Measurements from ENCODE around the gene U2AF1L4.

The U2AF1L4 gene

GRCh38 chr19:35745328-35746086 lies at the start of gene U2AF1L4, which contains the start of gene PSENEN:
TSS of gene U2AF1L4 (minus strand) at chr19:35745418. CDS start at chr19:35745391, 27 bp downstream.
TSS of gene PSENEN (plus strand) at chr19:35745651. CDS start at chr19:35745931, 280 bp downstream.
- peak within 1 kb of the TSS; percentile 99 for H3K27ac ChIP-seq (ENCODE audit: low read depth, low read length)

DNA sequence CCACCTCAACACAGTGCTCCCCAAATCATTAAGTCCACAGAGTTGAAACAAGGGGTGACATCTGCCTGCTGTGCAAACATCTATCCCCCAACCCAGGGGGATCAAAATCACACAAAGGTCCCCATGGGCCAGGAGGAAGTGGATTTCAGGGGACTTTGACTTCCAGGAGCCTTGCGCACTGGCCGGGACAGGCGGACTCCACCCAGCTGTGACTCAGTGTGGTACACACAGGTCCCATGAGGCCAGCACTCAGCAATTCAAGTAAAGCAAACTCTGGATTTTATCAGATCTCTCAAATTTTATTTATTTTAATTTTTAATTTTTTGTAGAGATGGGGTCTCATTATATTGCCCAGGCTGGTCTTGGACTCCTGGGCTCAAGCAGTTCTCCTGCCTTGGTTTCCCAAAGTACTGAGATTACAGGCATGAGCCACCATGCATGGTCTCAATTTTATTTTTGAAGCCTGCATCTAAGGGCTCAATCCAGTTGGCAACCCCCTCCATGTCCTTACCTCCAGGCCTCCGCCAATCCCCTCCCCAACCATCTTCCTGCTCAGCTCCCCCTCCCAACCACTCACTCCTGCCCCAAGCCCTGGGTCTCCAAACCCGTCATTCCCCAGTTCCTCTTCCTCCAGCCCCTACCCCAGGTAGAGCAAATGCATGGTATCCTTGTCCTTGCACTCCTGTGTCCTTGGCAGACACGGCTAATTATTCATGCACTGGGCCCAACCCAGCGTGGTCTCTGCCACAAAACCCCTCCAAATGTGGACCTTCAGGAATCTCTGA lies 48.4 kb upstream of the U2AF1L4 start:
- Histone ChIP-seq H3K27me3 (ENCODE audit: control insufficient read depth in 5 of 5, insufficient read depth in 4 of 5, low read length in 5 of 5) (peaks cover 14 to 22% (median 17%) of the 10 kb centered on the region in 5 donors), H3K27ac (ENCODE audit: low read depth, low read length) (no peak overlapping the region), H3K4me1 (ENCODE audit: control insufficient read depth in 5 of 5, insufficient read depth in 5 of 5, low read length in 5 of 5) (peaks cover 0 to 3% (median 2%) of the 10 kb centered on the region in 5 donors), H3K9me3 (ENCODE audit: control insufficient read depth in 5 of 5, low read length in 5 of 5) (no peaks in the 10 kb centered on the region), H3K36me3 (ENCODE audit: control insufficient read depth in 5 of 5, insufficient read depth in 5 of 5, low read length in 5 of 5) (no peaks in the 10 kb centered on the region), H3K4me3 (ENCODE audit: low read depth in 1 of 5, low read length in 5 of 5) (no peak overlapping the region), H3K9ac (ENCODE audit: low read length in 5 of 5) (no peak overlapping the region)

More at GRCh38 chr19:35745328-35746086, at the start of gene U2AF1L4, which contains the start of gene PSENEN:
- peaks cover 0 to 2% (median 0%) of the 10 kb centered on the region in 5 donors for H3K9me3 ChIP-seq (ENCODE audit: control insufficient read depth in 5 of 5, low read length in 5 of 5)
- H3K4me3 ChIP-seq (ENCODE audit: low read depth in 1 of 5, low read length in 5 of 5), result peak within 1 kb of the TSS; percentile 79 to 94 (median 88)
- peaks cover 0 to 15% (median 4%) of the 10 kb centered on the region in 5 donors for H3K36me3 ChIP-seq (ENCODE audit: control insufficient read depth in 5 of 5, insufficient read depth in 5 of 5, low read length in 5 of 5)
- H3K27me3 ChIP-seq (ENCODE audit: control insufficient read depth in 5 of 5, insufficient read depth in 4 of 5, low read length in 5 of 5), result peaks cover 0 to 4% (median 0%) of the 10 kb centered on the region in 5 donors
- peaks cover 20 to 60% (median 50%) of the 10 kb centered on the region in 5 donors for H3K4me1 ChIP-seq (ENCODE audit: control insufficient read depth in 5 of 5, insufficient read depth in 5 of 5, low read length in 5 of 5)
- H3K9ac ChIP-seq (ENCODE audit: low read length in 5 of 5), result peak within 1 kb of the TSS; percentile 76 to 96 (median 89)

DNA sequence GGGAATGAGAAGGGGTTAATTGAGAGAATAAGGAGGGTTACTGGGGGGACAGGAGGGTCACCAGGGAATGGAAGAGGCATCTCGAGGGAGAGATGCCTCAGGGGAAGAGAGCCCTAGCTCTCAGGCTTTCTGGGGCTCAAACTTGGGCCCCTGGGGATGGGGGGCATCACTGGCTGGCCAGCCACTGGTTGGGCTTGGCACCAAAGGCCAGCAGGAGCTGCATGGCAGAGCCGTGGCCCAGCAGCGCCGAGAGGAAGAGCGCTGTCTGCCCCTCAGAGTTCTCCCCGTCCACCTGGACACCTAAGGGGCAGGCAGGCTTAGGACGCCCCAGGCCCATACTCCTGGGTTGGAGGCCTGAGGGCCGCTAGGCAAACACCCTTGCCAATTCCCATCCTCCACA lies 47.7 kb upstream of the U2AF1L4 start:
- no peaks in the 10 kb centered on the region for H3K9me3 ChIP-seq (ENCODE audit: control insufficient read depth in 5 of 5, low read length in 5 of 5)
- H3K36me3 ChIP-seq (ENCODE audit: control insufficient read depth in 5 of 5, insufficient read depth in 5 of 5, low read length in 5 of 5), result no peaks in the 10 kb centered on the region
- H3K27ac ChIP-seq (ENCODE audit: low read depth, low read length), result no peak overlapping the region
- peaks cover 0 to 3% (median 2%) of the 10 kb centered on the region in 5 donors for H3K4me1 ChIP-seq (ENCODE audit: control insufficient read depth in 5 of 5, insufficient read depth in 5 of 5, low read length in 5 of 5)
- peaks cover 13 to 20% (median 15%) of the 10 kb centered on the region in 5 donors for H3K27me3 ChIP-seq (ENCODE audit: control insufficient read depth in 5 of 5, insufficient read depth in 4 of 5, low read length in 5 of 5)
- no peak overlapping the region for H3K9ac ChIP-seq (ENCODE audit: low read length in 5 of 5)
- no peak overlapping the region for H3K4me3 ChIP-seq (ENCODE audit: low read depth in 1 of 5, low read length in 5 of 5)

DNA sequence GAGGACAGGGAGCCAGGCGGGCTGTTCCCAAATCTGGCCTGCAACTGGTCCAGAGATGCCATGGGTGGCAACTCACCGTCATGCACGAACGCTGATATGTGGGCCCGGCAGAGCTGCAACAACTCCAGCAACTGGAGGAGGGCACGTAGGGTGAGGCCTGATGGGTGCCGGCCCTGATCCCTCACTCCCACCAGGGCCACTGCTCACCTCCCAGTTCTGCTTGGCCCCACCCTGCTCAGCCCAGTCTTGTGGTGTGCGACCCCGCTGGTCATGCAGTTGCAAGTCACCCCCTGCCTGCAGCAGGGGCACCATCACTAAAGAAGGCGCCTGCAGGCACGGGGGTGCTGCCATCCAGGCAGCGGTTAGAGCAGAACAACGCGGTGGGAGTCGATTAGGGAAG lies 47.1 kb upstream of the U2AF1L4 start:
- Histone ChIP-seq H3K27me3 (ENCODE audit: control insufficient read depth in 5 of 5, insufficient read depth in 4 of 5, low read length in 5 of 5) (peaks cover 10 to 17% (median 10%) of the 10 kb centered on the region in 5 donors), H3K9ac (ENCODE audit: low read length in 5 of 5) (no peak overlapping the region), H3K4me1 (ENCODE audit: control insufficient read depth in 5 of 5, insufficient read depth in 5 of 5, low read length in 5 of 5) (peaks cover 0 to 3% (median 0%) of the 10 kb centered on the region in 5 donors), H3K27ac (ENCODE audit: low read depth, low read length) (no peak overlapping the region), H3K4me3 (ENCODE audit: low read depth in 1 of 5, low read length in 5 of 5) (no peak overlapping the region), H3K9me3 (ENCODE audit: control insufficient read depth in 5 of 5, low read length in 5 of 5) (no peaks in the 10 kb centered on the region), H3K36me3 (ENCODE audit: control insufficient read depth in 5 of 5, insufficient read depth in 5 of 5, low read length in 5 of 5) (no peaks in the 10 kb centered on the region)

GRCh38 chr19:35791814-35792279 lies 46.6 kb upstream of the U2AF1L4 start:
- H3K9ac ChIP-seq (ENCODE audit: low read length in 5 of 5), result no peak overlapping the region
- H3K36me3 ChIP-seq (ENCODE audit: control insufficient read depth in 5 of 5, insufficient read depth in 5 of 5, low read length in 5 of 5), result no peaks in the 10 kb centered on the region
- no peak overlapping the region for H3K27ac ChIP-seq (ENCODE audit: low read depth, low read length)

GRCh38 chr19:35790981-35791813 lies 46.0 kb upstream of the U2AF1L4 start:
- Histone ChIP-seq H3K9ac (ENCODE audit: low read length in 5 of 5) (no peak overlapping the region), H3K9me3 (ENCODE audit: control insufficient read depth in 5 of 5, low read length in 5 of 5) (no peaks in the 10 kb centered on the region), H3K27ac (ENCODE audit: low read depth, low read length) (no peak overlapping the region), H3K4me3 (ENCODE audit: low read depth in 1 of 5, low read length in 5 of 5) (no peak overlapping the region), H3K27me3 (ENCODE audit: control insufficient read depth in 5 of 5, insufficient read depth in 4 of 5, low read length in 5 of 5) (peaks cover 0 to 6% (median 0%) of the 10 kb centered on the region in 5 donors), H3K4me1 (ENCODE audit: control insufficient read depth in 5 of 5, insufficient read depth in 5 of 5, low read length in 5 of 5) (peaks cover 0 to 3% (median 0%) of the 10 kb centered on the region in 5 donors), H3K36me3 (ENCODE audit: control insufficient read depth in 5 of 5, insufficient read depth in 5 of 5, low read length in 5 of 5) (no peaks in the 10 kb centered on the region)

More at GRCh38 chr19:35791814-35792279, 46.6 kb upstream of the U2AF1L4 start:
- H3K9me3 ChIP-seq (ENCODE audit: control insufficient read depth in 5 of 5, low read length in 5 of 5), result no peaks in the 10 kb centered on the region
- H3K4me1 ChIP-seq (ENCODE audit: control insufficient read depth in 5 of 5, insufficient read depth in 5 of 5, low read length in 5 of 5), result peaks cover 0 to 3% (median 0%) of the 10 kb centered on the region in 5 donors
- H3K27me3 ChIP-seq (ENCODE audit: control insufficient read depth in 5 of 5, insufficient read depth in 4 of 5, low read length in 5 of 5), result peaks cover 5 to 12% (median 6%) of the 10 kb centered on the region in 5 donors
- H3K4me3 ChIP-seq (ENCODE audit: low read depth in 1 of 5, low read length in 5 of 5), result no peak overlapping the region

DNA sequence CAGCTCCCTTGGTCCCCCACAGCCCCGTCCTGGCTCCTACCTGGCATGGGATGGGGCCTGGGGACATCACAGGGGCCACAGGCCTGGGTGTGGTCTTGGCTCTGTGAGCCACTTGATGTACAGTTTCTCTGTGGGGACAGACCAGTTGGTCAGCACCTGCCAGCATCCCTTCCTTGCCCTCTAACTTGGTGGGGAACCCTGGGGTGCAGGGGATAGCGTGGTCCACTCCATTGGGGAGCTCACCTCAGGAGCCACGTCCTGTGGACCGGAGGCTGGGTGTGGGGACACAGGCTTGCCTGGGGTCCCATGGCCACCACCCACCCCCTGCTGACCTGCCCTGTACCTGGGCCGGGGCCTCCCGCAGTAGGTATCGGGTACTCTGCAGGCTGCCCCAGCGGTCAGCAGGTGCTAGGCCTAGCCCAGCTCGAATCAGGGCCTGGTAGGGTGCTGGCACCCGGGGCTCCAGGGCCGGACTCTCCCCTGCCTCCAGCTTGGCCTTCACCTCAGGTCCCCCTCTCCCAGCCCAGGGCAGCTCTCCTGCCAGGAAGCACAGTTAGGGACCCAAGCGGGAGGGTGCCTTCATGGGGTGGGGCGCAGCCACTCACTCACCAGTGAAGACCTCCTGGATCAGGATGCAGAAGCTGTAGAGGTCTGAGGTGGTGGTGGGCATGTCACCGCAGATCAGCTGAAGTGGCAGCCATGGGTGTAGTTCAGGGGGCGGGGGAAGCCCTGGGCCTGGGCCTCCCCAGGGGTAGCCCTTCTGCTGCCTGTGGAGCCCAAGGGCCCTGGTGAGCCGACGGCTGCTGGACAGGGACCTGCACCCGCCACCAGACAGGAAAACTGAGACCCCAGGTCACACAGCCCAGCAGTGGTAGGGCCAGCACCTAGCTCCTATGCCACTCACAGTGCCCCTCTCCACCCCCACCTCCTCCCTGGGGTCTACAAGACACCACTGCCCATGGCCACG lies 45.0 kb upstream of the U2AF1L4 start:
- Histone ChIP-seq H3K27me3 (ENCODE audit: control insufficient read depth in 5 of 5, insufficient read depth in 4 of 5, low read length in 5 of 5) (peaks cover 0 to 6% (median 0%) of the 10 kb centered on the region in 5 donors), H3K9me3 (ENCODE audit: control insufficient read depth in 5 of 5, low read length in 5 of 5) (no peaks in the 10 kb centered on the region)

GRCh38 chr19:35789195-35789977 lies 44.2 kb upstream of the U2AF1L4 start:
- no peaks in the 10 kb centered on the region for H3K9me3 ChIP-seq (ENCODE audit: control insufficient read depth in 5 of 5, low read length in 5 of 5)
- peaks cover 0 to 6% (median 0%) of the 10 kb centered on the region in 5 donors for H3K27me3 ChIP-seq (ENCODE audit: control insufficient read depth in 5 of 5, insufficient read depth in 4 of 5, low read length in 5 of 5)
- peaks cover 0 to 14% (median 4%) of the 10 kb centered on the region in 5 donors for H3K36me3 ChIP-seq (ENCODE audit: control insufficient read depth in 5 of 5, insufficient read depth in 5 of 5, low read length in 5 of 5)
- H3K4me3 ChIP-seq (ENCODE audit: low read depth in 1 of 5, low read length in 5 of 5), result no peak overlapping the region
- H3K27ac ChIP-seq (ENCODE audit: low read depth, low read length), result no peak overlapping the region
- H3K4me1 ChIP-seq (ENCODE audit: control insufficient read depth in 5 of 5, insufficient read depth in 5 of 5, low read length in 5 of 5), result peaks cover 0 to 3% (median 0%) of the 10 kb centered on the region in 5 donors
- H3K9ac ChIP-seq (ENCODE audit: low read length in 5 of 5), result no peak overlapping the region

More for the DNA sequence above, 45.0 kb upstream of the U2AF1L4 start:
- Histone ChIP-seq H3K27ac (ENCODE audit: low read depth, low read length) (no peak overlapping the region), H3K9ac (ENCODE audit: low read length in 5 of 5) (no peak overlapping the region), H3K4me3 (ENCODE audit: low read depth in 1 of 5, low read length in 5 of 5) (no peak overlapping the region), H3K4me1 (ENCODE audit: control insufficient read depth in 5 of 5, insufficient read depth in 5 of 5, low read length in 5 of 5) (peaks cover 0 to 3% (median 0%) of the 10 kb centered on the region in 5 donors), H3K36me3 (ENCODE audit: control insufficient read depth in 5 of 5, insufficient read depth in 5 of 5, low read length in 5 of 5) (peaks cover 0 to 8% (median 4%) of the 10 kb centered on the region in 5 donors)
